AG08396 (cell line): ENCODE data around the gene SSTR1.

ENCODE experiments used
- DNase-seq: peaks from one replicate; pipeline ENCODE4 v3.0.0; 2012; ENCODE audit warnings: low spot score, mixed read lengths

The SSTR1 gene

GRCh38 chr14:38203929-38204718 lies 3.6 kb upstream of the SSTR1 start:
- DNase-seq = no peak

GRCh38 chr14:38204719-38205115 lies 3.0 kb upstream of the SSTR1 start:
- no peak for DNase-seq

- no peak for DNase-seq
Observed at GRCh38 chr14:38205119-38205813, 2.4 kb upstream of the SSTR1 start.

- no peak for DNase-seq
Observed at GRCh38 chr14:38205949-38206665, 1.6 kb upstream of the SSTR1 start.

GRCh38 chr14:38206689-38207376 lies 871 bp upstream of the SSTR1 start:
- no peak for DNase-seq

- no peak for DNase-seq
Observed at GRCh38 chr14:38207377-38207735, 348 bp upstream of the SSTR1 start.

GRCh38 chr14:38208618-38209562 lies 1.2 kb downstream of the SSTR1 start:
- DNase-seq = peak; percentile 83

- DNase-seq = peak; percentile 60
Observed at GRCh38 chr14:38209572-38210557, 2.2 kb downstream of the SSTR1 start.

GRCh38 chr14:38210587-38211216 lies 3.0 kb downstream of the SSTR1 start:
- peak; percentile 69 for DNase-seq

- DNase-seq = no peak
Observed at GRCh38 chr14:38211255-38211735, 3.6 kb downstream of the SSTR1 start.

GRCh38 chr14:38212111-38212510 lies 4.4 kb downstream of the SSTR1 start:
- DNase-seq = no peak

GRCh38 chr14:38213001-38213400 lies 5.3 kb downstream of the SSTR1 start:
- DNase-seq = no peak

- no peak for DNase-seq
Observed at GRCh38 chr14:38217553-38217952, 9.8 kb downstream of the SSTR1 start.

GRCh38 chr14:38221077-38221476 lies 13.4 kb downstream of the SSTR1 start:
- no peak for DNase-seq

GRCh38 chr14:38224338-38224737 lies 16.6 kb downstream of the SSTR1 start:
- DNase-seq = no peak

- no peak for DNase-seq
Observed at GRCh38 chr14:38225946-38226345, 18.2 kb downstream of the SSTR1 start.

GRCh38 chr14:38226366-38226765 lies 18.7 kb downstream of the SSTR1 start:
- DNase-seq = no peak

- no peak for DNase-seq
Observed at GRCh38 chr14:38233218-38233617, 25.5 kb downstream of the SSTR1 start.

GRCh38 chr14:38238332-38238731 lies 30.6 kb downstream of the SSTR1 start:
- no peak for DNase-seq
